ENCODE data around the gene PRND.

Gene PRND

GRCh38 chr20:4764805-4765204 lies 43.1 kb downstream of the PRND start:
- no peak for DNase-seq (ENCODE audit: low spot score)
- TF ChIP-seq CTCF (IDR thresholded peaks at IDR 0.05; ENCODE audit: borderline replicate concordance, control extremely low read depth, extremely low read depth, insufficient read depth, missing control alignments) = no peak
- in situ Hi-C loops (cut with MboI; ENCODE audit: low sequenced_read_pairs, unreplicated experiment) = no loop called here

GRCh38 chr20:4765681-4766080 lies 44.0 kb downstream of the PRND start:
- no peak for TF ChIP-seq CTCF (IDR thresholded peaks at IDR 0.05; ENCODE audit: borderline replicate concordance, control extremely low read depth, extremely low read depth, insufficient read depth, missing control alignments)
- no peak for DNase-seq (ENCODE audit: low spot score)
- in situ Hi-C loops (cut with MboI; ENCODE audit: low sequenced_read_pairs, unreplicated experiment) = no loop called here

DNA sequence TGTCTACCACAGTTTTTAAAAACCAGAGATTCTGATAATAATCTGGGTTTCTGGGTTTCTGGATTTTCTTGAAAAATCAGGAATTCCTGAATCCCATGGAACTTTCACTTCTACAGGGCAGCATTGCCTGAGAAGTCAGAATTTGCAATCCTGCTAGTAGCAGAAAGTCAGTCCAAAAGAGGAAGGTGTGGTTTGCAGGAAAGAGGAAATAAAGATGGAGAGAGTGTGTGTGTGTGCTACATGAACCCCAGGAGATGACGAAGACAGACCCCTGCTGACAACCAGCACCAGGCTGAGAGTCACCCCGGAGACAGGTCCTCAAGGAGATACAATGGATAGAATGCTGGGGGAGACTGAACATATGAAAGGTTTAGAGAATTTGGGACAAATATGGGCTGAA lies 44.9 kb downstream of the PRND start:
- in situ Hi-C loops (cut with MboI; ENCODE audit: low sequenced_read_pairs, unreplicated experiment) = no loop called here
- TF ChIP-seq CTCF (IDR thresholded peaks at IDR 0.05; ENCODE audit: borderline replicate concordance, control extremely low read depth, extremely low read depth, insufficient read depth, missing control alignments) = no peak
- DNase-seq (ENCODE audit: low spot score) = no peak

DNA sequence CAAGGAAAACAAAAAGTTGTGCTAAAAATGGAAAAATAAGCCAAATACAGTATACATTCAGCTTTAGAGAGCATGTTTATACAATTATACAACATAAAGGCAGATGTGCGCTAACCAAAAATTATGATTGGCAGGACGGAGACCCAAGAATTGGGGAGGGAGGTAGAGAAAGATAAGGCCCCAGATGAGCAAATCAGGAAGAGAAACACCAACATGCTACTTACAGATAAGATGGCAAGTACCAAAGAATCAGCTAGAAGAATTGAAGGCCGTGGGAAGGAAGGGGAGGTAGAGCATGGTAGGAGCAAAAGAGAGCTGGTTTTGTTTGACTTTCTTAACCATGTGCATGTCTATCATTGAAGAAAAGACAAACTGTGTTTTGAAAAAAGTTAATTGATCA lies 45.4 kb downstream of the PRND start:
- no peak for DNase-seq (ENCODE audit: low spot score)
- in situ Hi-C loops (cut with MboI; ENCODE audit: low sequenced_read_pairs, unreplicated experiment) = no loop called here
- no peak for TF ChIP-seq CTCF (IDR thresholded peaks at IDR 0.05; ENCODE audit: borderline replicate concordance, control extremely low read depth, extremely low read depth, insufficient read depth, missing control alignments)

DNA sequence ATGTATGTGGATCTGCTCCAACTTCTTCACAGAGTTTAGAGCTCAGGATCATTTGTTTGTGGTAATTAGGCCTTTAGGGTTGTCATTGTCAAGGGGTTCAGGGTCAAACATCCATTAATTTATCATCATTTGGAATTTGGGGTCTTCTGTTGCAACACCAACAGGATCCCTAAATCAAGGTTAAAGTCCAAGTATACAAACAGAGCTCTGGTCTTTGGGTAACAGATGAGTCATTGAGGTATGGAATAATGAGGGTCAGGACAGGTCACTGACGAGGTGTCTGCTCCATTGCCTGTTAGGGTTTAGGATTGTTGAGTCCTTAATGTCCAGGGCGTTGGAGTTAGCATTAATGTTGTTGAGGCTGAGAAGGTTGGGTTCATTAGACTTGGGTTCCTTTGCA lies 47.6 kb downstream of the PRND start:
- in situ Hi-C loops (cut with MboI; ENCODE audit: low sequenced_read_pairs, unreplicated experiment) = no loop called here
- DNase-seq (ENCODE audit: low spot score) = no peak
- TF ChIP-seq CTCF (IDR thresholded peaks at IDR 0.05; ENCODE audit: borderline replicate concordance, control extremely low read depth, extremely low read depth, insufficient read depth, missing control alignments) = no peak

DNA sequence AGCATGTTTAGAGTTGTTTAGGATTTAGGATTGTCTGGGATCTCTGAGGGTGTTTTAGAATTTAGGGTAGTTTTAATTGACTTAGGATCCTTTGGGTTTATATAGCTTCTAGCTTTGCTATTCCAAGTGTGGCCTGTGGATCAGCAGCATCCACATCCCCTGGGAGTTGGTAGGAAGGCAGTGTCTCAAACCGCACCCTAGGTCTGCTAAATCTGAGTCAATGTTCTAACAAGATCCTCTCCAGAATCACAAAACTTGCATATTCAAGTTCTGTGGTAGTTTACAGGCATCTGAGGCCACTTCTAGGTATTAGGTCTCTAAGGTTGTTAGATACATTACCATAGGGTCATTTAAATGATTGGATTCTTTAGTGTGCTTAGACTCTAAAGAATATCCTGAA lies 48.3 kb downstream of the PRND start:
- no peak for TF ChIP-seq CTCF (IDR thresholded peaks at IDR 0.05; ENCODE audit: borderline replicate concordance, control extremely low read depth, extremely low read depth, insufficient read depth, missing control alignments)
- no peak for DNase-seq (ENCODE audit: low spot score)
- in situ Hi-C loops (cut with MboI; ENCODE audit: low sequenced_read_pairs, unreplicated experiment) = no loop called here

GRCh38 chr20:4771004-4771403 lies 49.3 kb downstream of the PRND start:
- in situ Hi-C loops (cut with MboI; ENCODE audit: low sequenced_read_pairs, unreplicated experiment) = no loop called here
- no peak for TF ChIP-seq CTCF (IDR thresholded peaks at IDR 0.05; ENCODE audit: borderline replicate concordance, control extremely low read depth, extremely low read depth, insufficient read depth, missing control alignments)
- no peak for DNase-seq (ENCODE audit: low spot score)

All from GM13976 (cell line).